ENCODE measurements around the gene TMEM101. TPM values are rescaled to one million over a fixed set of nuclear protein-coding genes. Genes with fewer than 3 reads are reported as not detected.
"Not testable (repeated sequence)": the region's sequence is repeated elsewhere in the genome, so short reads cannot be mapped to it uniquely, and the experiment has no call there.

The TMEM101 gene
- 10 to 100 TPM; 32.5 TPM for total RNA-seq

- H3K4me1 Mint-ChIP-seq (ENCODE audit: low read depth in 2 of 2): peaks cover 8 to 10% of the 10 kb centered on the region in 2 donors
- H3K4me3 Mint-ChIP-seq: peak within 1 kb of the TSS; percentile 100
- H3K36me3 Mint-ChIP-seq: no peaks in the 10 kb centered on the region
- H3K27me3 Mint-ChIP-seq: no peaks in the 10 kb centered on the region
- ATAC-seq: peak; percentile 96 to 97
- H3K9me3 Mint-ChIP-seq: no peaks in the 10 kb centered on the region
- DNase-seq (ENCODE audit: low spot score): peak; percentile 91
- peak within 1 kb of the TSS; percentile 93 to 99 for H3K27ac Mint-ChIP-seq
Measured at GRCh38 chr17:44014437-44015172, at the start of gene TMEM101. TMEM101 (minus strand) TSS chr17:44014963; CDS start chr17:44014952, 11 bp downstream.

DNA sequence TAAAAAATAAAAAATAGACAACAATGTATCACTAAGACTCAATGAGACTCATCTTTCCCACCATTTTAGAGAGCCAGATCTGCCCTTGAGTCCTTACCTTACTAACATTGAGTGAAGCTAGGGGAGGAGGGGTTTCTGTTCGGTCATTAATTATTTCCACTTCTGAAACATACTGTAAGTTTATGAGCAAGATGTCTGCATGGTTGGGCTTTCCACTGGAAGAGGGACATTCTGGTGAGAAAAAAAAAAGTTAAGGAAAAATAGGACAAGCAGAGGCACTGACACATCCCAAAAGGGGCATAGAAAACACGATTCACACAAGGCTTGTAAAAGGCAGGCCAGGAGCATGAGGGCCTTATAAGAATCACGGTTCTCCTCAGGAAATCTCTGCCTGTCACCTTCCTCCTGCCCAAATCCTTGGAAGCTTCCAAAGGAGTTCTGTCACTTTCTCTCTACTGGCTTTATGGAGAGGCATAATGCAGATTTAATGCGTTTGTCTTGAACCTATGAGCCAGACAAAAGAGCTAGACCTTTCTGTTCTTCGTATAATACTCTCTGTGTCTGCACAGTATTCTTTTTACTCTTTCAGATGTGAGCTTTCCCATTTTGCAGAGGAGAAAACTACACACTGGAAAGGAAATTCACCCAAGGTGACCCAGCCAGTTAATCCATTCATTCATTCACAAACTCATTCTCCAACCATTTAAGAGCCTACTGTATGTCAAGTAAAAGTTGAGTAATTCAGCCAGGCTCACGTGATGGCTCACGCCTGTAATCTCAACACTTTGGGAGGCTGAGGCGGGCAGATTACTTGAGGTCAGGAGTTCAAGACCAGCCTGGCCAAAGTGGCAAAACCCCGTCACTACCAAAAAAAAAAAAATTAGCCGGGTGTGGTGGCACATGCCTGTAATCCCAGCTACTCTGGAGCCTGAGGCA, 49.2 kb upstream of the TMEM101 start:
- no peak for DNase-seq (ENCODE audit: low spot score)
- H3K36me3 Mint-ChIP-seq: peaks cover 23% of the 10 kb centered on the region
- no peak for ATAC-seq
- H3K4me3 Mint-ChIP-seq: peak overlapping the region; percentile 53
- H3K9me3 Mint-ChIP-seq: no peaks in the 10 kb centered on the region
- no peaks in the 10 kb centered on the region for H3K27me3 Mint-ChIP-seq
- peaks cover 40 to 44% of the 10 kb centered on the region in 2 donors for H3K4me1 Mint-ChIP-seq (ENCODE audit: low read depth in 2 of 2)
- H3K27ac Mint-ChIP-seq: peak overlapping the region in 1 of 2 donors; percentile 63

- H3K36me3 Mint-ChIP-seq: peaks cover 23% of the 10 kb centered on the region
- H3K4me3 Mint-ChIP-seq: no peak overlapping the region
- no peak for ATAC-seq
- H3K27ac Mint-ChIP-seq: peak overlapping the region in 1 of 2 donors; percentile 63
- peaks cover 40 to 44% of the 10 kb centered on the region in 2 donors for H3K4me1 Mint-ChIP-seq (ENCODE audit: low read depth in 2 of 2)
- no peaks in the 10 kb centered on the region for H3K9me3 Mint-ChIP-seq
- H3K27me3 Mint-ChIP-seq: no peaks in the 10 kb centered on the region
- DNase-seq (ENCODE audit: low spot score): no peak
Measured at GRCh38 chr17:44062871-44063270, 48.1 kb upstream of the TMEM101 start.

DNA sequence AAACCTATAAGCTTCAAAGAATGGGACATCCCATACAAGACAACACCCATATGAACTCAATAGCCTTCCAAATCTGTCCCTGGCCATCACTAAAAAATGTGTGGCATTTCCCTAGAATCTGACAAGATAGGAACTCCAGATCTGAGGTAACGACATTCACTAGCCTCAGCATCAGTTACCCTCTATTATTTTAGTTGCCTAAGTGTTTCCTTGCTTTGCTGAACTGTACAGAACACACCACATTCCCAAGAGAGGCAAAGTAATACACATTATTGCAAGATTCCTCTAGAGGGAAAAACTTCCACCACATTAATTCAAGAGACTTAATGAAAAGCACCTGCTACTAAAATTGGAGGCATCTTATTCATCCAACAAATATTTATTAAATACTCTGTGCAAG, 46.7 kb upstream of the TMEM101 start:
- H3K27ac Mint-ChIP-seq: no peak overlapping the region
- ATAC-seq: no peak

DNA sequence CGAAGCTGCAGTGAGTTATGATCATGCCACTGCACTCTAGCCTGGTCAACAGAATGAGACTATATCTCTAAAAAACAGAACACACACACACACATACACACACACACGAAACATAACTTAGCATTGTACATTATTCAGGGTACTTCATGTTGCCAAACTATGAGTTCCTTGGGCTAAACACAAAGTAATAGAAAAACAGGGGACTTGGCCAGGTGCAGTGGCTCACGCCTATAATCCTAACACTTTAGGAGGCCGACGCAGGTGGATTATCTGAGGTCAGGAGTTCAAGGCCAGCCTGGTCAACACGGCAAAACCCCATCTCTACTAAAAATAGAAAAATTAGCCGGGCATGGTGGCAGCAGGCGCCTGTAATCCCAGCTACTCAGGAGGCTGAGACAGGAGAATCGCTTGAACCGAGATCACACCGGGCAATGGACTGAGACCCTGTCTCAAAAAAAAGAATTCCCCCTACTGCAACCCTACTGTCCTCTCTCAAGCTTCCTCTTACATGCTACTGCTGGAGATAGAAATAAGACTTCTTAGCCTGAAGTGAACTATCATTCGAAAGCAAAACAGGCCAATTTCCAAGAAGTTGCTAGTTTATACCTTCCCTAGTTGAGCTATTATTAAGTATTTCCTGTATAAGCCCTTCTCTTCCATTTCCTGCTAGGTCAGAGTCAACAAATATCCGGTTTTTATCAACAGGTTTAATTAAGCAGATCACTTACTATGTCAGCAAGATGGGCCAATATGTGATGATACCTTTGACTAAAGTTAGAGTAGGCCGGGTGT, 44.5 kb upstream of the TMEM101 start:
- Mint-ChIP-seq H3K4me1 (ENCODE audit: low read depth in 2 of 2) (peaks cover 24 to 33% of the 10 kb centered on the region in 2 donors), H3K27me3 (no peaks in the 10 kb centered on the region), H3K4me3 (no peak overlapping the region), H3K9me3 (no peaks in the 10 kb centered on the region), H3K36me3 (peaks cover 16% of the 10 kb centered on the region), H3K27ac (peak overlapping the region in 1 of 2 donors; percentile 26)
- no peak for ATAC-seq
- DNase-seq (ENCODE audit: low spot score): no peak

More for the DNA sequence above, 46.7 kb upstream of the TMEM101 start:
- Mint-ChIP-seq H3K36me3 (peaks cover 23% of the 10 kb centered on the region), H3K4me3 (no peak overlapping the region), H3K9me3 (no peaks in the 10 kb centered on the region), H3K4me1 (ENCODE audit: low read depth in 2 of 2) (peaks cover 34 to 35% of the 10 kb centered on the region in 2 donors), H3K27me3 (no peaks in the 10 kb centered on the region)
- DNase-seq (ENCODE audit: low spot score): no peak

- Mint-ChIP-seq H3K27me3 (no peaks in the 10 kb centered on the region), H3K27ac (peak overlapping the region in 1 of 2 donors; percentile 7), H3K4me1 (ENCODE audit: low read depth in 2 of 2) (peaks cover 15 to 16% of the 10 kb centered on the region in 2 donors), H3K9me3 (no peaks in the 10 kb centered on the region), H3K4me3 (no peak overlapping the region), H3K36me3 (peaks cover 13% of the 10 kb centered on the region)
- no peak for ATAC-seq
- no peak for DNase-seq (ENCODE audit: low spot score)
Measured at GRCh38 chr17:44053125-44053872, 38.5 kb upstream of the TMEM101 start.

- Mint-ChIP-seq H3K9me3 (no peaks in the 10 kb centered on the region), H3K27me3 (no peaks in the 10 kb centered on the region), H3K36me3 (peaks cover 13% of the 10 kb centered on the region), H3K27ac (no peak overlapping the region), H3K4me1 (ENCODE audit: low read depth in 2 of 2) (peaks cover 17 to 20% of the 10 kb centered on the region in 2 donors), H3K4me3 (no peak overlapping the region)
- DNase-seq (ENCODE audit: low spot score): no peak
- no peak for ATAC-seq
Measured at GRCh38 chr17:44049294-44050060, 34.7 kb upstream of the TMEM101 start.

GRCh38 chr17:44046893-44047292, 32.1 kb upstream of the TMEM101 start:
- not testable (repeated sequence) for DNase-seq (ENCODE audit: low spot score); H3K27me3 Mint-ChIP-seq; ATAC-seq; H3K9me3 Mint-ChIP-seq; H3K36me3 Mint-ChIP-seq; H3K4me3 Mint-ChIP-seq
- Mint-ChIP-seq H3K4me1 (ENCODE audit: low read depth in 2 of 2) (peaks cover 12% of the 10 kb centered on the region in 2 donors), H3K27ac (peak overlapping the region in 1 of 2 donors; percentile 43)

- Mint-ChIP-seq H3K4me1 (ENCODE audit: low read depth in 2 of 2) (peaks cover 20% of the 10 kb centered on the region in 2 donors), H3K27me3 (no peaks in the 10 kb centered on the region), H3K27ac (no peak overlapping the region), H3K36me3 (peaks cover 4% of the 10 kb centered on the region), H3K9me3 (no peaks in the 10 kb centered on the region), H3K4me3 (no peak overlapping the region)
- DNase-seq (ENCODE audit: low spot score): no peak
- ATAC-seq: no peak
Measured at GRCh38 chr17:44045486-44045885, 30.7 kb upstream of the TMEM101 start.

GRCh38 chr17:44044071-44044470, 29.3 kb upstream of the TMEM101 start:
- no peaks in the 10 kb centered on the region for H3K9me3 Mint-ChIP-seq
- peaks cover 4% of the 10 kb centered on the region for H3K36me3 Mint-ChIP-seq
- ATAC-seq (no peak), DNase-seq (ENCODE audit: low spot score) (no peak)
- no peak overlapping the region for H3K27ac Mint-ChIP-seq
- H3K4me3 Mint-ChIP-seq: no peak overlapping the region
- no peaks in the 10 kb centered on the region for H3K27me3 Mint-ChIP-seq
- peaks cover 20 to 25% of the 10 kb centered on the region in 2 donors for H3K4me1 Mint-ChIP-seq (ENCODE audit: low read depth in 2 of 2)

DNA sequence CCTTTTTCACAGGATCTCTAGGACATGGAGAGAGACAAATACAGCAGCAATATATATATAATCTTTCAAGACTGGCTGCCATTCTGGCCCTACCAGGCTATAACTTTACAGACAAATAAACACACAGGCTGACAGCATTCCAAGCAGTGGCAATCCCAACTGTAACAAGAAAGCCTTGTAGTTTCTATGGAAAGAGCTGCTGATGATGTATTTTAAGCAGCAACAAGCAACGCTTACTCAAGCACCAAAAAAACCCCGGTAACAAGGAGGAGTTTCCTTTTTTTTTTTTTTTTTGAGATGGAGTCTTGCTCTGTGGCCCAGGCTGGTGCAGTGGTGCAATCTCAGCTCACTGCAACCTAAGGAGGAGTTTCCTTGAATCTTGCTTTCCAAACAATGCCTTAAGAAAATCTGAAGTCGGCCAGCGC, 28.5 kb upstream of the TMEM101 start:
- ATAC-seq (no peak), DNase-seq (ENCODE audit: low spot score) (no peak)
- H3K36me3 Mint-ChIP-seq: peaks cover 4% of the 10 kb centered on the region
- H3K27ac Mint-ChIP-seq: no peak overlapping the region
- no peaks in the 10 kb centered on the region for H3K9me3 Mint-ChIP-seq
- H3K27me3 Mint-ChIP-seq: no peaks in the 10 kb centered on the region
- H3K4me1 Mint-ChIP-seq (ENCODE audit: low read depth in 2 of 2): peaks cover 20 to 21% of the 10 kb centered on the region in 2 donors
- no peak overlapping the region for H3K4me3 Mint-ChIP-seq

Data from natural killer cell treated with Interleukin-12 subunit alpha and Interleukin-12 subunit beta and Interleukin-15 and Interleukin-18, amount 100 ng/mL, for 72 hours (primary cell).